Kidney epithelial cell (primary cell): ENCODE results near the gene RIMBP2. TPM values are rescaled to one million over a fixed set of nuclear protein-coding genes. Genes with fewer than 3 reads are reported as not detected.

Source experiments
- DNase-seq: peaks from one replicate; pipeline ENCODE4 v3.0.0-alpha.2; 2010; ENCODE audit warnings: low read depth
- H3K27me3 ChIP-seq: 2 replicates; pipeline ENCODE4 v1.6.0; 2011; ENCODE audit warnings: low read length; ENCODE audit not compliant: control insufficient read depth, insufficient read depth
- H3K36me3 ChIP-seq: 2 replicates; pipeline ENCODE4 v1.5.1; 2011; ENCODE audit warnings: low read length; ENCODE audit not compliant: control insufficient read depth, insufficient read depth
- H3K4me3 ChIP-seq: 2 replicates; pipeline ENCODE4 v1.5.1; 2011; ENCODE audit warnings: low read depth, mild to moderate bottlenecking, control low read depth, low read length
- total RNA-seq: library from RNA; depleted of rRNA; stranded (reverse); fragments of >200 nt; gene quantifications from 2 replicates; pipeline ENCODE4 v1.2.3, GENCODE V29; 2015
- TF ChIP-seq, protein P1 (sequence below): IDR thresholded peaks from 2 replicates; pipeline ENCODE4 v1.5.1; 2011; ENCODE audit warnings: mild to moderate bottlenecking, moderate library complexity, low read length, control low read depth, inconsistent platforms; ENCODE audit not compliant: insufficient read depth, poor library complexity, severe bottlenecking

The RIMBP2 gene
- total RNA-seq, 1 donor from 2014 or later, result 0.50 TPM

GRCh38 chr12:130480887-130481286 lies 235.2 kb downstream of the RIMBP2 start:
- TF ChIP-seq, protein P1, sequence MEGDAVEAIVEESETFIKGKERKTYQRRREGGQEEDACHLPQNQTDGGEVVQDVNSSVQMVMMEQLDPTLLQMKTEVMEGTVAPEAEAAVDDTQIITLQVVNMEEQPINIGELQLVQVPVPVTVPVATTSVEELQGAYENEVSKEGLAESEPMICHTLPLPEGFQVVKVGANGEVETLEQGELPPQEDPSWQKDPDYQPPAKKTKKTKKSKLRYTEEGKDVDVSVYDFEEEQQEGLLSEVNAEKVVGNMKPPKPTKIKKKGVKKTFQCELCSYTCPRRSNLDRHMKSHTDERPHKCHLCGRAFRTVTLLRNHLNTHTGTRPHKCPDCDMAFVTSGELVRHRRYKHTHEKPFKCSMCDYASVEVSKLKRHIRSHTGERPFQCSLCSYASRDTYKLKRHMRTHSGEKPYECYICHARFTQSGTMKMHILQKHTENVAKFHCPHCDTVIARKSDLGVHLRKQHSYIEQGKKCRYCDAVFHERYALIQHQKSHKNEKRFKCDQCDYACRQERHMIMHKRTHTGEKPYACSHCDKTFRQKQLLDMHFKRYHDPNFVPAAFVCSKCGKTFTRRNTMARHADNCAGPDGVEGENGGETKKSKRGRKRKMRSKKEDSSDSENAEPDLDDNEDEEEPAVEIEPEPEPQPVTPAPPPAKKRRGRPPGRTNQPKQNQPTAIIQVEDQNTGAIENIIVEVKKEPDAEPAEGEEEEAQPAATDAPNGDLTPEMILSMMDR, result no peak
- Histone ChIP-seq H3K4me3 (no peak overlapping the region), H3K36me3 (no peaks in the 10 kb centered on the region), H3K27me3 (no peaks in the 10 kb centered on the region)
- DNase-seq, result no peak

- TF ChIP-seq, protein P1, result no peak
- no peaks in the 10 kb centered on the region for H3K27me3 ChIP-seq
- no peak for DNase-seq
- H3K4me3 ChIP-seq, result no peak overlapping the region
- H3K36me3 ChIP-seq, result no peaks in the 10 kb centered on the region
Observed at GRCh38 chr12:130480231-130480630, 235.9 kb downstream of the RIMBP2 start.

DNA sequence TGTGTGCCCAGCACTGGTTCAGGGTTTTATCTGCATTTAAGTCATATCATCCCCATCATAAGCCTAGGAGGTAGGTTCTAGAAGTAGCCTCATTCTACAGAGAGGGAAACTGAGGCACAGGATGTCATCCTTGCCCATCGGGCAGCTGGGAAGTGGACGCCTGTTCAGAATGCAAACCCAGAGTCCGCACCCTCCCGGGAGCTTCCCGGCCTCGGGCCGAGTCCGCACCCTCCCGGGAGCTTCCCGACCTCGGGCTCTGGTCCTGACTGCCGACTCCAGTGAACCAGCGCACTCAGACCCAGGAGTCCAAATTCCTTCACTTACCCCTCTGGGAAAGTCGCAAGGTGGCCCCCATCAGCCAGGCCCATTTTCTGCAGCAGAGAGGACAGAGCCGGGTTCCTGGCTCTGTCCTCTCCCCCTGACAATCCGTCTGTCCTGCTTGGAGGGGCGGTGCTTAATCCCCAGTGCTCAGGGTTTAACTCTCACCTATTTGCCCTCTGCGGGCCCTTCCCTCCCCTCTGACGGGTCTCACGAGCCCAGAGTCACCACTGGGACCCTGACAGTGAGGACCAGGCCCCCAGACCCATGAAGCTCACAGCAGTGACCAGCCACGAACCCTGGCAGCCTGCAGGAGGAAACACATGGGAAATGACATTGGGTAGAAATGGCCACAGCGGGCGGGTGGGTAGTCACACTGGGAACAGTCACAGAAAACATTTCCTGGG lies 236.5 kb downstream of the RIMBP2 start:
- no peak overlapping the region for H3K4me3 ChIP-seq
- DNase-seq, result no peak
- TF ChIP-seq, protein P1, result no peak
- H3K36me3 ChIP-seq, result no peaks in the 10 kb centered on the region
- no peaks in the 10 kb centered on the region for H3K27me3 ChIP-seq

DNA sequence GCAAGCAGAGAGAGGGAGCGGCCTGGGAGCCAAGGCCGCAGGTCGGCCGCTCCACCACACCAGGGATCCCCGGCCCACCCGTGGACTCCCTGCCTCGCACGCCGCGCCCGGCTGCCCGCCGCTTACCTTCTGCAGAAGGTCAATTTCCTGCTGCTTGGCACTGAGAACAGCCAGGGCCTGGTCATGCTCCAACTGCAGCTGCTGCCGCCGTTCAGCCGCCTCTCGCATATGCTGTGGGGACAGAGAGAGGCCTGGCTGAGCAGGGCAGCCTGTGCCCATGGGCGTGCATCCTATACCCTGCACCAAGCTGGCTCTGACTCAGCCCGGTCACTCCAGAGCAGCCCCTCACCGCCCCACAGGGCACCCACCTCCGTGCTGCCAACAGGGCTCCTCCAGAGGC lies 237.3 kb downstream of the RIMBP2 start:
- no peak overlapping the region for H3K4me3 ChIP-seq
- no peak for DNase-seq
- no peaks in the 10 kb centered on the region for H3K27me3 ChIP-seq
- H3K36me3 ChIP-seq, result no peaks in the 10 kb centered on the region
- TF ChIP-seq, protein P1, result no peak

GRCh38 chr12:130477701-130478100 lies 238.4 kb downstream of the RIMBP2 start:
- no peaks in the 10 kb centered on the region for H3K27me3 ChIP-seq
- H3K4me3 ChIP-seq, result no peak overlapping the region
- TF ChIP-seq, protein P1, result no peak
- no peaks in the 10 kb centered on the region for H3K36me3 ChIP-seq
- DNase-seq, result no peak

DNA sequence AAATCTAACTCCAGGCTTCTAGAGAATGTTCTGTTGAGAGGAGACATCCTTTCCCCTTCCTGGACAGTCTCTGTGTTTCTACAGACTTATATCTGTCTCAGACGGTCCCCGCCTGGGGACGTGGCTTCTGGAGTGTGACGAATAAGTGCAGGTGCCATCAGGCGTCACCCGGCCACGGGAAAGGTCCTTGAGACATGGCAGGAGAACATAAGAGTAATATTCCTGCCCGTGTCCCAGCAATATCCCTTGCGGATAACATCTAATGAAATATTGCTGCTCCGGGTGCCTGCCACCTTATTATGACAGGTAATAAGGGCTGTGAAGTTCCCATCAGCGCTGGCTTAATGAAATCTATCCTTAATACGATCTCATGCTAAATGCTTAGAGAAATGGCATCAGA lies 238.8 kb downstream of the RIMBP2 start:
- Histone ChIP-seq H3K4me3 (no peak overlapping the region), H3K27me3 (no peaks in the 10 kb centered on the region), H3K36me3 (no peaks in the 10 kb centered on the region)
- DNase-seq, result no peak
- TF ChIP-seq, protein P1, result no peak
